Measurements from ENCODE around the gene RASGEF1C.

The RASGEF1C gene

DNA sequence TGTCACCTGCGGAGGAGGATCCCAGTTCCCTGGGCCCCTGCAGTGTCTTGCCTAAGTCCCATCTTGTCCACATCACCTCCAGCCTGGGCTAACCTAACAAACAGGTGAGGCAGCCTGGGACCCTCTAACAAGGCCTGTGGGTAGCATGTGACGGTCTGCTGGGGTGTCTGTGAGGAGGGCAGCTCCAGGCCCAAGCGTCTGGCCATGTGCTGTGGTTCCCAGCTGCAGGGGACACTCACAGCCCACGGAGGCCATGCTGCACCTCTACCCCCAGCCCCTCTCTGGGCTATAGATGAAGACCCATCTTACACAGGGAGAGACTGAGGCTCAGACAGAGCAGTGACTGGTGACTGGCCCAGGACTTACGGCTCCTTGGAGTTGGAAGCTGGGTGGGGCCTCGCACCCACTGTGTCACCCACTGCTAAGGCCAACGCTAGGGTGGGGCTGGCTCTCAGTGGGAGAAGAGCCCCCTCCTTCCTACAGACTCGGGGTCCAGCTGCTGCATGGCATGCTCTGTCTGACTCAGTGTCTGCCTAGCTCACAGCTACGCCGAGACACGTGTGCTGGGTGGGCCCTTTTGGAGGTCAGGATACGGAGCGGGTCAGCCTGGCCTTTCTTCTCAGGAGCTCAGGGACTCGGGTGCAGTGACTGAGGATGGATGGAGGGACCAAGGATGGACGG lies 96.7 kb downstream of the RASGEF1C start:
- H3K27me3 Mint-ChIP-seq = no peaks in the 10 kb centered on the region
- H3K4me1 Mint-ChIP-seq = no peaks in the 10 kb centered on the region
- CTCF ChIA-PET = no interaction called here
- no peaks in the 10 kb centered on the region for H3K36me3 Mint-ChIP-seq
- no peak overlapping the region for H3K27ac Mint-ChIP-seq
- peak; percentile 16 for DNase-seq
- H3K4me3 Mint-ChIP-seq = no peak overlapping the region
- peaks cover 3% of the 10 kb centered on the region for H3K9me3 Mint-ChIP-seq

DNA sequence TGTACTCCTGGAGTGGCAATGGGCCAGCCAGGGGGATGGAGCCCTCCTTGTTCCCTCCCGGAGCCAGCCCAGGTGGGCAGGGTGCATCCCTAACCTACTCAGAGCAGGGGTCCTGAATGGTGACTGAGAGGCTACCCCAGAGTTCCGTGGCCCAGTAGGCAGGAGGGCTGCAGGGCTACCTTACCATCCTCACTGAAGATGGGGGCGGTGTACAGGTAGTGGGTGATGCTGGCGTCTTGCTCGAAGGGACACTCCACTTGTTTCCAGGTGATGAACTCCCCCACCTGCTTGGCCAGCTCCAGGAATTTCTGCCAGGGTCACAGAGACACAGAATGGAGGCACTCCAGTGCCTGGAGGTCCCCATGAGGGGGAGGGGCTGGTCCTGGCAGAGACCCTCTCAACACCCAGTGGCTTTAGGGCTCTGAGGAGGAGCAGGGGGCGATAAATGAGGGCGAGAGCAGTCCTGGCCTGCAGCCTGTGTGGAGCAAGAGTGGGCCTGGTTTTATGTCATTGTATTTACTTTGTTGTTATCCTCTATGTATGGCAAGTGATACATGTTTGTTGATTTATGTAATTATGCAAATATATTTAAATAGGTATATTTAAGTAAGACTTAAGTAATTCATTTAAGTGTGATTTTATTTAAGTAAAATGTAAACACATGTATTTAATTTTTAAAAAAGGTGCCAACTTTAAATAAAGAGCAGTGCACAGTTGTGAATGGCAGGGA lies 97.6 kb downstream of the RASGEF1C start:
- DNase-seq = peak; percentile 17
- Mint-ChIP-seq H3K9me3 (peaks cover 11% of the 10 kb centered on the region), H3K36me3 (no peaks in the 10 kb centered on the region), H3K4me1 (no peaks in the 10 kb centered on the region), H3K27me3 (no peaks in the 10 kb centered on the region), H3K4me3 (no peak overlapping the region), H3K27ac (no peak overlapping the region)
- CTCF ChIA-PET = no interaction called here

DNA sequence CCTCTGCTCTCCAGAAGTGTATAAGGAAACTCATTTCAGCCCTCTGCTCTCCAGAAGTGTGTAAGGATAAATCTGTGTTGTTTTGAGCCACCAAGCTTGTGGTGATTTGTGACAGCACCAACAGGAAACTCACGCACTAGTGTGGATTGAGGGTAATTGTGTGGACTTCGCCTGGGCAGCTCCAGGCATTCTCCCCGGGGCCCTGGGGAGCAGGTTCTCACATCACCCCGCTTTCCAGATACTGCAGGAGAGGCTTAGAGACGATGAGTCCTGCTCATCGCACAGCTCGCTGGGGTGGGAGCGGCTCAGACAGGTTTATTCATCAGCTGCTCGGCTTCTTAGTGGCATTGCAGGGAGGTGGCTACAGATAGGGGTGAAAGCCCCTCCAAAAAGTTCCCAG lies 99.1 kb downstream of the RASGEF1C start:
- Mint-ChIP-seq H3K36me3 (no peaks in the 10 kb centered on the region), H3K4me1 (no peaks in the 10 kb centered on the region), H3K9me3 (peaks cover 15% of the 10 kb centered on the region), H3K4me3 (no peak overlapping the region), H3K27me3 (no peaks in the 10 kb centered on the region), H3K27ac (no peak overlapping the region)
- DNase-seq = peak; percentile 14
- CTCF ChIA-PET = interaction anchor here (0.6 kb wide), 1 partner anchor 16 kb away, joined by 5 read pairs; no protein-coding TSS in a partner anchor

GRCh38 chr5:180107005-180107404 lies 102.0 kb downstream of the RASGEF1C start:
- Mint-ChIP-seq H3K27me3 (no peaks in the 10 kb centered on the region), H3K36me3 (no peaks in the 10 kb centered on the region), H3K9me3 (peaks cover 15% of the 10 kb centered on the region), H3K27ac (no peak overlapping the region), H3K4me3 (no peak overlapping the region), H3K4me1 (no peaks in the 10 kb centered on the region)
- CTCF ChIA-PET = no interaction called here
- no peak for DNase-seq

GRCh38 chr5:180105827-180106312 lies 103.1 kb downstream of the RASGEF1C start:
- peak; percentile 10 for DNase-seq
- CTCF ChIA-PET = no interaction called here
- H3K4me3 Mint-ChIP-seq = no peak overlapping the region
- no peaks in the 10 kb centered on the region for H3K4me1 Mint-ChIP-seq
- H3K36me3 Mint-ChIP-seq = no peaks in the 10 kb centered on the region
- no peaks in the 10 kb centered on the region for H3K27me3 Mint-ChIP-seq
- peaks cover 15% of the 10 kb centered on the region for H3K9me3 Mint-ChIP-seq
- H3K27ac Mint-ChIP-seq = no peak overlapping the region

DNA sequence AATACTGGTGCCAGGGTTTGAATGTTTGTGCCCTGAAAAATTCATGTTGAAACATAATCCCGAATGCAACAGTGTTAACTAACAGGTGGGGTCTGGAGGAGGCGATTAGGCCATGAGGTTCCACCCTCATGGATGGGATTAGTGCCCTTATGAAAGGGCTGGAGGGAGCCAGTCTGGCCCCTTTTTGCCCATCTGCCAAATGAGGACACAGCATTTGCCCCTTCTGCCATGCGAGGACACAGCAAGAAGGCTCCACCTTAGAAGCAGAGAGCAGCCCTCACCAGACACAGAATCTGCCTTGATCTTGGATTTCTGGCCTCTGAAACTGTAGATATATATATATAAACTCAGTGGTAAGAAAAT lies 104.9 kb downstream of the RASGEF1C start:
- no peak overlapping the region for H3K4me3 Mint-ChIP-seq
- H3K4me1 Mint-ChIP-seq = no peaks in the 10 kb centered on the region
- no peaks in the 10 kb centered on the region for H3K27me3 Mint-ChIP-seq
- H3K36me3 Mint-ChIP-seq = no peaks in the 10 kb centered on the region
- H3K27ac Mint-ChIP-seq = no peak overlapping the region
- H3K9me3 Mint-ChIP-seq = peaks cover 15% of the 10 kb centered on the region
- CTCF ChIA-PET = no interaction called here
- DNase-seq = no peak

DNA sequence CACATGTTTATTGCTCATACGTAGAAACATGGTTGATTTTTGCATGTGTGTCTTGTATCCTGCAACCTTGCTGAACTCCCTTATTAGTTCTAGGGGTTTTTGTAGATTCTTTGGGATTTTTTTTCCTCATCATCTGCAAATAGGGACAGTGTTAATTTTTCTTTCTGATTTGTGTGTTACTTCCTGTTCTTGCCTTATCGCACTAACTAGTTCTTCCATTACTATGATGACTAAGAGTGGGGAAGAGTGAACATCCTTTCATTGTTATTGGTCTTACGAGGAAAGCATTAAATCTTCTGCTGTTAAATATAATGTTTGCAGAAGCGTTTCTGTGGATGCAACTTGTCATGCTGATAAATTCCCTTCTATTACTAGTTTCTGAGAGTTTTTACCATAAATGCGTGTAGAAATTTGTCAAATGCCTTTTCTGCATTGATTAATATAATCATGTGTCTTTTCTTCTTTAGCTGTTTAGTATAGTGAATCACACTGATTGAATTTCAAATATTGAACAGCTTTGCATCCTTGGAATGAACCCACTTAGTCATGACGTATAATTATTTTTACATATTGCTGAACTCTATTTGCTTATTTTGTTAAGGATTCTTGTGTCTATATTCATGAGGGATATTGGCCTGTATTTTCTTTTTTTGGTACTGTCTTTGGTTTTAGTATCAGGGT lies 105.4 kb downstream of the RASGEF1C start:
- no peak for DNase-seq
- Mint-ChIP-seq H3K27me3 (no peaks in the 10 kb centered on the region), H3K4me3 (no peak overlapping the region), H3K9me3 (peaks cover 15% of the 10 kb centered on the region), H3K36me3 (no peaks in the 10 kb centered on the region), H3K4me1 (no peaks in the 10 kb centered on the region), H3K27ac (no peak overlapping the region)
- CTCF ChIA-PET = no interaction called here

GRCh38 chr5:180102636-180103035 lies 106.4 kb downstream of the RASGEF1C start:
- Mint-ChIP-seq H3K27me3 (no peaks in the 10 kb centered on the region), H3K36me3 (no peaks in the 10 kb centered on the region), H3K4me3 (no peak overlapping the region), H3K4me1 (no peaks in the 10 kb centered on the region), H3K9me3 (peaks cover 12% of the 10 kb centered on the region), H3K27ac (no peak overlapping the region)
- CTCF ChIA-PET = no interaction called here
- no peak for DNase-seq

- Mint-ChIP-seq H3K9me3 (peaks cover 5% of the 10 kb centered on the region), H3K4me1 (no peaks in the 10 kb centered on the region), H3K36me3 (no peaks in the 10 kb centered on the region), H3K27ac (no peak overlapping the region), H3K27me3 (no peaks in the 10 kb centered on the region), H3K4me3 (no peak overlapping the region)
- CTCF ChIA-PET = interaction anchor here (0.6 kb wide), 1 partner anchor 88 kb away, joined by 4 read pairs; no protein-coding TSS in a partner anchor
- DNase-seq = peak; percentile 14
These were observed 107.4 kb downstream of the RASGEF1C start for GRCh38 chr5:180101451-180102105.

DNA sequence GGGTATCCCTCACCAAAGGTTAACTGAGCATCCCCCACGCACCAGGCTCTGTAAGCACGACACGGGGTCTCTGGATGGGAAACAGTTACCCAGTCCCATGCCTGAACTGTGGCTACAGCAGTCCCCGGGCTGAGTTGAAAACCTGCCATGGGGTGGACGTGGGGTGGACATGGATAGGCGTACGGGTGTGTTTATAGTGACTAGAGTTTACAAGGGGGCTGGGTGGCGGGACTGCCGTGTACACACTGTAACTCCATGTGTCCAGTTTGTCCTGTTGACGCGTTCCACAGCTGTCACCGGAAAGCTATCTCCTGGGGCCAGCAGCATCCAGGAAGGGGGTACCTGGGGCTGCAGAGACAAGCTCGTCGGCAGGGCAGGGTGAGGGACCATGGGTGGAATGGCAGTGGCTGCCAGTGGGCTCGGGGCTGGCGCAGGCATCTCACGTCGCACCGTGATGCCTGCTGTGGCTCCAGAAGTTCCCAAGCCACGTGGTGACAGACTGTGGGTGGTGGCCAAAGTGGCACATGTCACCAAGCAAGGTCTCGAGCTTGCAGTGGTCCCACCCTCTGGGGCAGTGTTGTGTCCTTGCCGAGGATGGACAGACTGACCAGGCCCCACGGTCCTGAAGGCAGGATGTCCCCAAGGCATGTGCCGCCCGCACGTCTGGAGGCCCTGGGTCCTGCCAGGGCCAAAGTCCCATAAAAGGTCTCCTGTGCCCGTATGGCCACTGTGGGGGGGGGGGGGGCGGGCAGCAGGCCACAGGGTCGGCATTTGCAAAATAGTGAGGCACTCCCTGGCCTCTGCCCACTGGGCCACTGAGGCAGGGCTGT lies 108.2 kb downstream of the RASGEF1C start:
- H3K36me3 Mint-ChIP-seq = no peaks in the 10 kb centered on the region
- no peak overlapping the region for H3K4me3 Mint-ChIP-seq
- H3K4me1 Mint-ChIP-seq = no peaks in the 10 kb centered on the region
- CTCF ChIA-PET = interaction anchor here (0.6 kb wide), 1 partner anchor 89 kb away, joined by 4 read pairs; no protein-coding TSS in a partner anchor
- DNase-seq = no peak
- no peak overlapping the region for H3K27ac Mint-ChIP-seq
- no peaks in the 10 kb centered on the region for H3K9me3 Mint-ChIP-seq
- no peaks in the 10 kb centered on the region for H3K27me3 Mint-ChIP-seq

DNA sequence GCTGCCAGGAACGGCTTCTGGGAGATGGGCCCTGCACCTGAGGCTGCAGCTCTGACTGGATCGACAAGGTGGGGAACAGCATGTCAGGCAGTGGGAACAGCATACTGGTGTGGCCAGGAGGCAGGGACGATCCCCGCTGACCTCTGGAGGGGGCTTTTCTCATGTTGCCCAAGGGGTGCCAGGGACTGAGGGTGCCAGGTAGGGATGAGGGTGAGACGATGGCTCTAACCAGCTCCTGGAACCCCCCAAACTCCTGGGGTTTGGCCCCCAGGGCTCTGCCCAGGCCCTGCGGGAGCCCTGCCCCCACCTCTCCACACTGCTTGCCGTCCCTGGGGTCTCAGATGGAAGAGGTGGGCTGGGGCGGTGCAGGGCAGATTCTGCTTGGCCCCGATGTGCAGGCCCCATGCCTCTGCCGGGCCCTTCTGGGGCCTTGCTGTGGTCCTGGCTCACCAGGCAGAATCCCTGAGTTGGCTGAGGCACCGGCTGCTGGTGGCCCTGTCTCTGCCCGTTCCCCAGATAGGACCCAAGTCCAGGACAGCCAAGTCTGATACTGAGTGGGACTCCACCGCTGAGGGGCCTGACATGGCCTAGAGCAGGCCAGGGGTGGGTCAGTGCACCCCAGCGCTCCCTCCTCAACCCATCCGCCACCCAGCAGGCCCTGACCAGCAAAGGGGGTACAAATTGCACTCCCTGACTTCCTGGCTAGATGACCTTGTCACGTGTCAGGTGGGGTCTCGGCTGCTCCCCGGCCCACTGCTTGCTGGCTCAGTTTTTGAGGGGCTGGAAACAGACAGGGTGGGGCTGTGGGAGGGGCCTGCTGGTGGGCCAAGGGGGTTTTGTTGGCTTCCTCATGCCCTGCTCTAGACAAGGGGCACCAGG lies 109.0 kb downstream of the RASGEF1C start:
- H3K4me1 Mint-ChIP-seq = no peaks in the 10 kb centered on the region
- H3K4me3 Mint-ChIP-seq = no peak overlapping the region

DNA sequence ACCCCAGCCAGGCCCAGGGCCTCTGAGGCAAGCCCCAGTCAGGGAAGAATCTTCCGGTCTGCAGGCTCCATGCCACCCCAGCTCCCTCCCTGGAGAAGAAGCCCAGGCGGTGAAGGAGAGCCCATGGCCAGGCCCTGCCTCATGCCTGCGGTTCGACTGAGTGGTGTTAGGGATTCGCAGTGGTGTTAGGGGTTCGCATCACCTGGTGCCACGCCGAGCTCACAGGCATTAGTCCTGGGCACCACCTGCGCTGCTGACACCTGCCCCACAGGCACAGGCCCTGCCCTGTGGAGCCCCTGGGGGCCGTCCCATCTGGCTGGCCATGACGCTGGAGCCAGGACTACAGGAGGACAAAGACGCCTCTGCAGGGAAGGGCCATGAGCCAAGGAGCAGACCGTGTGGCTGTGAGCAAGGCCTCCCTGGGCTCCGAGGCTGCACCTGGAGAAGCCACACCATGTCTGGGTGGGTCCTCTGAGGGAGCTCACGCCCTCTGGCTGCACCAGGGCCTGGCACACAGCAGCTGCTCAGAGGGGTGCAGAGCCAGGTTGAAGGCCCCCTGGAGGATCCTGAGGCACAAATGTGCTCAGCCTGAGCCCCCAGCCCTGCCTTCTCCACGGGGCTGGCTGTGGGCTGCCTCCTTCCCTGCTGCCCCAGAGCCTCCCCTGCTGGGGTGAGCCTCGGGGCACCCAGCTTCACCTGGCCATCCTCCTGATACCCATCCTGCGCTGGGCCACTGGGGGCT lies 109.8 kb downstream of the RASGEF1C start:
- Mint-ChIP-seq H3K4me1 (no peaks in the 10 kb centered on the region), H3K9me3 (no peaks in the 10 kb centered on the region), H3K27me3 (no peaks in the 10 kb centered on the region), H3K27ac (no peak overlapping the region), H3K4me3 (no peak overlapping the region), H3K36me3 (no peaks in the 10 kb centered on the region)
- CTCF ChIA-PET = no interaction called here
- no peak for DNase-seq

More for the DNA sequence above, 109.0 kb downstream of the RASGEF1C start:
- no peaks in the 10 kb centered on the region for H3K36me3 Mint-ChIP-seq
- no peaks in the 10 kb centered on the region for H3K27me3 Mint-ChIP-seq
- CTCF ChIA-PET = no interaction called here
- H3K9me3 Mint-ChIP-seq = no peaks in the 10 kb centered on the region
- H3K27ac Mint-ChIP-seq = no peak overlapping the region
- peak; percentile 14 for DNase-seq

Measured in activated naive CD4-positive, alpha-beta T cell treated with anti-CD3 and anti-CD28 coated beads, Interleukin-2, amount 10 ng/mL, durations not matched to agents 7 days and 5 days (primary cell).